HCEC 1CT (cell line): ENCODE measurements around the gene SCAPER.
"Not testable (repeated sequence)": the region's sequence is repeated elsewhere in the genome, so short reads cannot be mapped to it uniquely, and the experiment has no call there.

ENCODE experiments used
- DNase-seq: peaks from one replicate; pipeline ENCODE4 v3.0.0-alpha.2; 2017

The SCAPER gene

DNA sequence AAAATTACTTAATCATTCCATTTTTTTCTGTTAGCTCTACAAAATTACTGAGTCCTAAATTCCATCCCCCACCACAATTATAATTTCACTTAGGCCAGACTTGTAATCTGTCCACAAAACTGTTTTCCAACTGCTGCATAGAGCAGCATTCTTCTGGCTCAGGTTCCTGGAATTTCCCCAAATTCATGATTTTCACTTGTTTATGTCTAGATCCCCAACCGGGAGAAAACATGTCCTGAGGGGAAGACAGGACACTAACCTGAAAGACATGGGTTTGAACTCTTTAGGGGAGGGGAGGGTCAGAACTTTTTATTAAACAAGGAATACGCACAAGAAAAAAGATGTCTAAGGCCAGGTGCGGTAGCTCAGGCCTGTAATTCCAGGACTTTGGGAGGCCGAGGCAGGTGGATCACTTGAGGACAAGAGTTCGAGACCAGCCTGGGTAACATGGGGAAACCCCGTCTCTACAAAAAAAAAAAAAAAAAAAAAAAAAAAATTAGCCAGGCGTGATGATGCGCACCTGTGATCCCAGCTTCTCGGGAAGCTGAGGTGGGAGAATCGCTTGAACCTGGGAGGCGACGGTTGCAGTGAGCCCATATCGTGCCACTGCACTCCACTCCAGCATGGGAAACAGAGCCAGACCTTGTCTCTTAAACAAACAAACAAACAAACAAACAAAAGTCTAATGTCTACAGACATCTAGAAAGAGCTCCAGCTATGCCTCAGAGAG is 595.4 kb downstream of the SCAPER start:
- no peak for DNase-seq

DNA sequence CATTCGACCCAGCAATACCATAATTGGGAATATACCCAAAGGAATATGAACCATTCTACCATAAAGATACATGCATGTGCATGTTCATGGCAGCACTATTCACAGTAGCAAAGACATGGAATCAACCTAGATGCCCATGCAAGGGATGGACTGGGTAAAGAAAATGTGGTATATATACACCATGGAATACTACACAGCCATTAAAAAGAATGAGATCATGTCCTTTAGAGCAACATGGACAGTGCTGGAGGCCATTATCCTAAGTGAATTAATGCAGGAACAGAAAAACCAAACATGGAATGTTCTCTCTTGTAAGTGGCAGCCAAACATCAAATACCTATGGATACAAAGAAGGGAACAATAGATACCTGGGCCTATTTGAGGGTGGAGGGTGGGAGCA is 601.2 kb downstream of the SCAPER start:
- no peak for DNase-seq

DNA sequence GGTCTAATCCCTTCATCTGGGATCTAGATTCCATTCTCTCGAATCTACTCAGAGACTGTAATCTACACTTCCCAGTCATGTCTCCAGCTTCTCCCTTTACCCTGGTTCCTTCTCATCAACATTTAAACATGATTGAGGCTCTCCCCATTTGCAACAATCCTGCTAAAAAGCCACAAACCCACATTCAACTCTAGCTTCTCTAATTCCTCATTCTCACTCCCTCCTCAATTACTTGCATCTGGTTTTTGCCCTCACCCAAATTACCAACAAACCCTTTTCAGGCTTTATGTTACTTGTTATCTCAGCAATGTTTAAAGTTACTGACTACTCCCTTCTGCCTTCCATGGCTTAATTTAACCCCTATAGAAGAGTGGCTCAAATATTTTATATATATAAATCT is 605.4 kb downstream of the SCAPER start:
- no peak for DNase-seq

DNA sequence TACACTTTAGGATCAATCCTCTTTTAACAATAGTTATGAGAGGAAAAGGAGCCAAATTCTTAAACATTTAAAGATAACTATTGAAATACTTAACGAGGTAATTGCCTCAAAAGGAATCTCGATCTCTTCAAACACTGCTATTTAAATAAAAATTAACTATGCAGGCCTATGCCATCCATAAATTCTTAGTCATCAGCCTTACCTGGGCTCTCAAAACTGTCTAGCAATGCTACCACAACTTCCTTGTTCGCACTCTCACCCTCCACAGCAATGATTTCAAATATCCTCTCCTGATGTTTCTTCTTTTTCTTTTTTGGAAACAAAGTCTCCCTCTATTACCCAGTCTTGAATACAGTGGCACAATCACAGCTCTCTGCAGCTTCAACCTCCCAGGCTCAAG is 606.2 kb downstream of the SCAPER start:
- no peak for DNase-seq

DNA sequence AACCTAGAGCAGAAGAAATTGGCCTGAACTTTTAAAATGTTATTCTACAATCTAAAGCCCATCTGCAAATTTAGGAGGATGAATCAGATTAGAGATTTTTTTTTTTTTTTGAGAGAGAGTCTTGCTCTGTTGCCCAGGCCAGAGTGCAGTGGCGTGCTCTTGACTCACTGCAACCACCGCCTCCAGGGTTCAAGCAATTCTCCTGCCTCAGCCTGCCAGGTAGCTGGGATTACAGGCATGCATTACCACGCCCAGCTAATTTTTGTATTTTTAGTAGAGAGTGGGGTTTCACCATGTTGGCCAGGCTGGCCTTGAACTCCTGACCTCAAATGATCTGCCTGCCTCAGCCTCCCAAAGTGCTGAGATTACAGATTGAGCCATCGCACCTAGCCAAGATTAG is 607.2 kb downstream of the SCAPER start:
- DNase-seq: not testable (repeated sequence)
